Measurements from ENCODE around the gene USP15.

USP15 gene

GRCh38 chr12:62279961-62280360 is 19.8 kb downstream of the USP15 start:
- Histone ChIP-seq H4K8ac (ENCODE audit: low read depth, low read length) (no peak overlapping the region), H3K9me3 (ENCODE audit: insufficient read depth, low read depth, low read length) (no peaks in the 10 kb centered on the region), H3K9ac (ENCODE audit: low read length) (no peak overlapping the region), H2AK5ac (ENCODE audit: low read length) (no peak overlapping the region), H3K79me1 (ENCODE audit: low read length) (no peaks in the 10 kb centered on the region), H2AFZ (ENCODE audit: insufficient read depth, low read length, poor library complexity) (no peak overlapping the region), H3K27ac (ENCODE audit: low read depth, low read length) (no peak overlapping the region), H2BK120ac (ENCODE audit: insufficient read depth, low read length, poor library complexity) (no peak overlapping the region), H3K4ac (ENCODE audit: low read depth, low read length) (no peak overlapping the region), H3K36me3 (ENCODE audit: control insufficient read depth in 1 of 2, insufficient read depth in 2 of 2, low read length in 2 of 2) (no peaks in the 10 kb centered on the region), H4K12ac (ENCODE audit: low read depth, low read length) (no peak overlapping the region), H3K18ac (ENCODE audit: low read length) (no peak overlapping the region), H2BK5ac (ENCODE audit: low read depth, low read length, poor library complexity) (no peak overlapping the region), H3K4me1 (ENCODE audit: control insufficient read depth in 1 of 2, insufficient read depth in 2 of 2, low read length in 2 of 2) (no peaks in the 10 kb centered on the region), H3K23ac (ENCODE audit: low read length) (no peak overlapping the region), H3K27me3 (ENCODE audit: insufficient read depth, low read length) (no peaks in the 10 kb centered on the region), H2BK12ac (ENCODE audit: low read length) (no peak overlapping the region), H3K4me3 (ENCODE audit: low read depth, low read length) (no peak overlapping the region), H3K4me2 (ENCODE audit: low read length) (no peak overlapping the region), H3K14ac (ENCODE audit: low read length) (no peak overlapping the region), H3K79me2 (ENCODE audit: control insufficient read depth, insufficient read depth, low read length, poor library complexity) (no peaks in the 10 kb centered on the region), H4K91ac (ENCODE audit: low read depth, low read length) (no peak overlapping the region)
- no peak for DNase-seq

DNA sequence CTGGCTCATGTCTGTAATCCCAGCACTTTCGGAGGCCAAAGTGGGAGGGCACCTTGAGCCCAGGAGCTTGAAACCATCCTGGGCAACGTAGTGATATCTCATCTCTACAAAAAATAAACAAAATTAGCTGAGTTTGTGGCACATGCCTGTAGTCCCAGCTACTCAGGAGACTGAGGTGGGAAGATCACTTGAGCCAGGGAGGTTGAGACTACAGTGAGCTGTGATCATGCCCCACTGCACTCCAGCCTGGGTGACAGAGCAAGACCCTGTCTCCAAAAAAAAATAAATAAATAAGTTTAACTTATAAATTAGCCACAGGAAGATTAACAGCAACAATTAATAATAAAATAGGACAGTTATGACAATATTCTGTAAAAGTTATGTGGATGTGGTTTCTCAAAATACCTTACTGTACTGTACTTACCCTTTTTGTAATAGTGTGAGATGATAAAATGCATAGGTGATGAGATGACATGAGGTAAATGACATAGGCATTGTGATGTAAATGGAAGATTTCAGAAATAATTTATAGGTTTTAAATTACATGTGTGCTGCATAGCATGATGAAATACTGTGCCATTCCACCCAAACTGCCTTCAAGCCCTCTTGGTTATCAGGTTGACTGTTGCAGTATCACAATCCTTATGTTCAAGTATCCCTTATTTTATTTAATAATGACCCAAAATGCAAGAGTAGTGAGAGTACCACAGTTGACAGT is 22.0 kb downstream of the USP15 start:
- no peak overlapping the region for H4K91ac ChIP-seq (ENCODE audit: low read depth, low read length)
- H3K27ac ChIP-seq (ENCODE audit: low read depth, low read length): no peak overlapping the region
- no peak overlapping the region for H3K4me2 ChIP-seq (ENCODE audit: low read length)
- H3K23ac ChIP-seq (ENCODE audit: low read length): no peak overlapping the region
- H2BK5ac ChIP-seq (ENCODE audit: low read depth, low read length, poor library complexity): no peak overlapping the region
- no peak overlapping the region for H3K4me3 ChIP-seq (ENCODE audit: low read depth, low read length)
- H3K4me1 ChIP-seq (ENCODE audit: control insufficient read depth in 1 of 2, insufficient read depth in 2 of 2, low read length in 2 of 2): no peaks in the 10 kb centered on the region
- H4K8ac ChIP-seq (ENCODE audit: low read depth, low read length): no peak overlapping the region
- H3K36me3 ChIP-seq (ENCODE audit: control insufficient read depth in 1 of 2, insufficient read depth in 2 of 2, low read length in 2 of 2): no peaks in the 10 kb centered on the region
- H4K12ac ChIP-seq (ENCODE audit: low read depth, low read length): no peak overlapping the region
- no peak overlapping the region for H3K14ac ChIP-seq (ENCODE audit: low read length)
- no peaks in the 10 kb centered on the region for H3K9me3 ChIP-seq (ENCODE audit: insufficient read depth, low read depth, low read length)
- H2BK12ac ChIP-seq (ENCODE audit: low read length): no peak overlapping the region
- no peak for DNase-seq
- no CpG with 5 or more reads among the region's 2 CpGs for WGBS (ENCODE audit: extremely low coverage, insufficient coverage, insufficient read length)
- H3K4ac ChIP-seq (ENCODE audit: low read depth, low read length): no peak overlapping the region
- no peaks in the 10 kb centered on the region for H3K27me3 ChIP-seq (ENCODE audit: insufficient read depth, low read length)
- no peak overlapping the region for H2AFZ ChIP-seq (ENCODE audit: insufficient read depth, low read length, poor library complexity)
- H3K9ac ChIP-seq (ENCODE audit: low read length): no peak overlapping the region
- no peak overlapping the region for H3K18ac ChIP-seq (ENCODE audit: low read length)
- H3K79me2 ChIP-seq (ENCODE audit: control insufficient read depth, insufficient read depth, low read length, poor library complexity): no peaks in the 10 kb centered on the region
- H2AK5ac ChIP-seq (ENCODE audit: low read length): no peak overlapping the region
- no peaks in the 10 kb centered on the region for H3K79me1 ChIP-seq (ENCODE audit: low read length)
- no peak overlapping the region for H2BK120ac ChIP-seq (ENCODE audit: insufficient read depth, low read length, poor library complexity)

DNA sequence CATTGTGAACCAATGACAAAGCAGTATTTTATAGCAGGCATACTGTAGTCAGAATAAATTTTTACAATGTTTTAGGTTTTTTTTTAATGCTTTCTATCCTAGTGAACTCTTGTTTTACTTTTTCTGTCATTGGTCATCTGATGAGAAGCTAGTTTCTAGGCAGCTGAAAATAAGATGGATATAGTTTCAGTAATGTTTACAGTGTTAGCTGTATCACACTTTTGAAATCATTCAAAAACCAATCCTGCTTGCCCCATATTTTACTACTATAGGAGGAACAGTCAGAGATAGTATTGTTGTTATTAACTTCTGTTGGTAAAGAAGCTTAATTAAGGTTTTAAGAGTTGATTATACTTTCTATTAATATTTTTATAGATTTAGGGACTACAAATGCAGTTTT is 24.5 kb downstream of the USP15 start:
- Histone ChIP-seq H3K4me1 (ENCODE audit: control insufficient read depth in 1 of 2, insufficient read depth in 2 of 2, low read length in 2 of 2) (no peaks in the 10 kb centered on the region), H3K4me3 (ENCODE audit: low read depth, low read length) (no peak overlapping the region), H3K36me3 (ENCODE audit: control insufficient read depth in 1 of 2, insufficient read depth in 2 of 2, low read length in 2 of 2) (no peaks in the 10 kb centered on the region), H4K91ac (ENCODE audit: low read depth, low read length) (no peak overlapping the region), H2BK120ac (ENCODE audit: insufficient read depth, low read length, poor library complexity) (no peak overlapping the region), H3K14ac (ENCODE audit: low read length) (no peak overlapping the region), H3K79me2 (ENCODE audit: control insufficient read depth, insufficient read depth, low read length, poor library complexity) (no peaks in the 10 kb centered on the region), H2BK5ac (ENCODE audit: low read depth, low read length, poor library complexity) (no peak overlapping the region), H3K79me1 (ENCODE audit: low read length) (no peaks in the 10 kb centered on the region), H3K18ac (ENCODE audit: low read length) (no peak overlapping the region), H3K27ac (ENCODE audit: low read depth, low read length) (no peak overlapping the region), H4K12ac (ENCODE audit: low read depth, low read length) (no peak overlapping the region), H4K8ac (ENCODE audit: low read depth, low read length) (no peak overlapping the region), H3K27me3 (ENCODE audit: insufficient read depth, low read length) (no peaks in the 10 kb centered on the region), H3K9me3 (ENCODE audit: insufficient read depth, low read depth, low read length) (no peaks in the 10 kb centered on the region), H3K4me2 (ENCODE audit: low read length) (no peak overlapping the region), H3K23ac (ENCODE audit: low read length) (no peak overlapping the region), H2AK5ac (ENCODE audit: low read length) (no peak overlapping the region), H3K4ac (ENCODE audit: low read depth, low read length) (no peak overlapping the region), H3K9ac (ENCODE audit: low read length) (no peak overlapping the region), H2AFZ (ENCODE audit: insufficient read depth, low read length, poor library complexity) (no peak overlapping the region), H2BK12ac (ENCODE audit: low read length) (no peak overlapping the region)
- DNase-seq: no peak

DNA sequence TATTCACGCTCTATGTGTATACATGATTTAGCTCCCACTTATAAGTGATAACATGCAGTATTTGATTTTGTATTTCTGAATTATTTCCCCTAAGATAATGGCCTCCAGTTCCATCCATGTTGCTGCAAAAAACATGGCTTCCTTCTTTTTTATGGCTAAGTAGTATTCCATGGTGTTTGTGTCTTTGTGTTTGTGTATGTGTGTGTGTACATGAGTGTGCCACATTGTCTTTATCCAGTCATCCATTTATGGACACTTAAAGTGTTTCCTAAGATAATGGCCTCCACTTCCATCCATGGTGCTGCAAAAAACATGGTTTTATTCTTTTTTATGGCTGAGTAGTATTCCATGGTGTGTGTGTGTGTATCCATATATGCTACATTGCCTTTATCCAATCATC is 25.1 kb downstream of the USP15 start:
- Histone ChIP-seq H3K79me1 (ENCODE audit: low read length) (no peaks in the 10 kb centered on the region), H2AFZ (ENCODE audit: insufficient read depth, low read length, poor library complexity) (no peak overlapping the region), H2BK5ac (ENCODE audit: low read depth, low read length, poor library complexity) (no peak overlapping the region)

More for the DNA sequence above, 25.1 kb downstream of the USP15 start:
- Histone ChIP-seq H3K4me1 (ENCODE audit: control insufficient read depth in 1 of 2, insufficient read depth in 2 of 2, low read length in 2 of 2) (no peaks in the 10 kb centered on the region), H3K27me3 (ENCODE audit: insufficient read depth, low read length) (no peaks in the 10 kb centered on the region), H4K12ac (ENCODE audit: low read depth, low read length) (no peak overlapping the region), H4K91ac (ENCODE audit: low read depth, low read length) (no peak overlapping the region), H3K9ac (ENCODE audit: low read length) (no peak overlapping the region), H3K4me2 (ENCODE audit: low read length) (no peak overlapping the region), H2BK120ac (ENCODE audit: insufficient read depth, low read length, poor library complexity) (no peak overlapping the region), H3K18ac (ENCODE audit: low read length) (no peak overlapping the region), H4K8ac (ENCODE audit: low read depth, low read length) (no peak overlapping the region), H3K14ac (ENCODE audit: low read length) (no peak overlapping the region), H3K36me3 (ENCODE audit: control insufficient read depth in 1 of 2, insufficient read depth in 2 of 2, low read length in 2 of 2) (no peaks in the 10 kb centered on the region), H3K23ac (ENCODE audit: low read length) (no peak overlapping the region), H3K27ac (ENCODE audit: low read depth, low read length) (no peak overlapping the region), H3K9me3 (ENCODE audit: insufficient read depth, low read depth, low read length) (no peaks in the 10 kb centered on the region), H2AK5ac (ENCODE audit: low read length) (no peak overlapping the region), H3K4ac (ENCODE audit: low read depth, low read length) (no peak overlapping the region), H3K79me2 (ENCODE audit: control insufficient read depth, insufficient read depth, low read length, poor library complexity) (no peaks in the 10 kb centered on the region), H2BK12ac (ENCODE audit: low read length) (no peak overlapping the region), H3K4me3 (ENCODE audit: low read depth, low read length) (no peak overlapping the region)
- WGBS (ENCODE audit: extremely low coverage, insufficient coverage, insufficient read length): no CpG with 5 or more reads among the region's 1 CpG
- no peak for DNase-seq

Measured in trophoblast cell (in vitro differentiated cells and primary cell).